C1 segment of cervical spinal cord (tissue), 14 donors: ENCODE data around the gene PLCG1.
A peak's percentile ranks its signal among the peaks of the same experiment; 100 is the strongest.

Experiments
- DNase-seq, 14 donors: peaks; one replicate each; lab custom pipeline; 2025; lab: John Stamatoyannopoulos, UW

Gene PLCG1

GRCh38 chr20:41178495-41178894 is 41.2 kb downstream of the PLCG1 start:
- DNase-seq, result no peak

- DNase-seq, result peak in 11 of 14 donors; percentile 36 to 73 (median 61)
Measured at GRCh38 chr20:41178904-41179432, 41.6 kb downstream of the PLCG1 start.

GRCh38 chr20:41179961-41180360 is 42.6 kb downstream of the PLCG1 start:
- DNase-seq, result no peak

GRCh38 chr20:41180599-41181333 is 43.4 kb downstream of the PLCG1 start:
- DNase-seq, result no peak

GRCh38 chr20:41181567-41181966 is 44.2 kb downstream of the PLCG1 start:
- peak in 1 of 14 donors; percentile 53 for DNase-seq

GRCh38 chr20:41182296-41183212 is 45.2 kb downstream of the PLCG1 start:
- DNase-seq, result no peak

- no peak for DNase-seq
Measured at GRCh38 chr20:41183391-41183790, 46.0 kb downstream of the PLCG1 start.

GRCh38 chr20:41183831-41184230 is 46.5 kb downstream of the PLCG1 start:
- no peak for DNase-seq

GRCh38 chr20:41185013-41185757 is 47.8 kb downstream of the PLCG1 start:
- DNase-seq, result peak in 12 of 14 donors; percentile 28 to 81 (median 58)

- no peak for DNase-seq
Measured at GRCh38 chr20:41187668-41188067, 50.3 kb downstream of the PLCG1 start.

GRCh38 chr20:41191562-41192500 is 54.5 kb downstream of the PLCG1 start:
- DNase-seq, result no peak

GRCh38 chr20:41192575-41192974 is 55.2 kb downstream of the PLCG1 start:
- DNase-seq, result no peak

GRCh38 chr20:41196653-41197225 is 59.4 kb downstream of the PLCG1 start:
- no peak for DNase-seq

GRCh38 chr20:41198443-41198842 is 61.1 kb downstream of the PLCG1 start:
- DNase-seq, result no peak

GRCh38 chr20:41200446-41201202 is 63.3 kb downstream of the PLCG1 start:
- DNase-seq, result no peak

GRCh38 chr20:41201760-41202159 is 64.4 kb downstream of the PLCG1 start:
- DNase-seq, result no peak

- DNase-seq, result no peak
Measured at GRCh38 chr20:41202426-41202825, 65.1 kb downstream of the PLCG1 start.

- no peak for DNase-seq
Measured at GRCh38 chr20:41203660-41204059, 66.3 kb downstream of the PLCG1 start.
